Stimulated activated CD8-positive, alpha-beta memory T cell treated with anti-CD3 and anti-CD28 coated beads, Interleukin-7, amount 100 ng/mL, for 4 hours (primary cell): ENCODE data around the gene CREB3L1.

Experiments
- DNase-seq, 2 donors: peaks; one replicate each; pipeline ENCODE4 v3.0.0-alpha.2; 2020; ENCODE audit warnings: low read depth in 2 of 2

The CREB3L1 gene

DNA sequence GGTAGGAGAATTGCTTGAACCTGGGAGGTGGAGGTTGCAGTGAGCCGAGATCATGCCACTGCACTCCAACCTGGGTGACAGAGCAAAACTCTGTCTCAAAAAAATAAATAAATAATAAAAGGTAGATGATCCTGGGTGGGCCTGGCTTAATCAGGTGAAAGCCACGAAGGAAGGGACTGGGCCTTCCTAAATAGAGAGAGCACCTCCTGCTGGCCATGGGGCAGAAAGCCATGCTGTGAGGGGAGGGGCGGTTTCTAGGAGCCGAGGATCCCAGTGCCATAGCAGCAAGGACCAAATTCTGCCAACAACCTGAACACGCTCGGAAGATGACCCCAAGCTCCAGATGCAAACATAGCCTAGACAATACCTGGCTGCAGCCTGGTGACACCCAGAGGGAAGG, 45.3 kb downstream of the CREB3L1 start:
- DNase-seq: no peak

- no peak for DNase-seq
These were observed 49.5 kb downstream of the CREB3L1 start for GRCh38 chr11:46326813-46327416.

GRCh38 chr11:46327829-46328228, 50.4 kb downstream of the CREB3L1 start:
- DNase-seq: no peak

- DNase-seq: no peak
These were observed 52.7 kb downstream of the CREB3L1 start for GRCh38 chr11:46330154-46330553.

DNA sequence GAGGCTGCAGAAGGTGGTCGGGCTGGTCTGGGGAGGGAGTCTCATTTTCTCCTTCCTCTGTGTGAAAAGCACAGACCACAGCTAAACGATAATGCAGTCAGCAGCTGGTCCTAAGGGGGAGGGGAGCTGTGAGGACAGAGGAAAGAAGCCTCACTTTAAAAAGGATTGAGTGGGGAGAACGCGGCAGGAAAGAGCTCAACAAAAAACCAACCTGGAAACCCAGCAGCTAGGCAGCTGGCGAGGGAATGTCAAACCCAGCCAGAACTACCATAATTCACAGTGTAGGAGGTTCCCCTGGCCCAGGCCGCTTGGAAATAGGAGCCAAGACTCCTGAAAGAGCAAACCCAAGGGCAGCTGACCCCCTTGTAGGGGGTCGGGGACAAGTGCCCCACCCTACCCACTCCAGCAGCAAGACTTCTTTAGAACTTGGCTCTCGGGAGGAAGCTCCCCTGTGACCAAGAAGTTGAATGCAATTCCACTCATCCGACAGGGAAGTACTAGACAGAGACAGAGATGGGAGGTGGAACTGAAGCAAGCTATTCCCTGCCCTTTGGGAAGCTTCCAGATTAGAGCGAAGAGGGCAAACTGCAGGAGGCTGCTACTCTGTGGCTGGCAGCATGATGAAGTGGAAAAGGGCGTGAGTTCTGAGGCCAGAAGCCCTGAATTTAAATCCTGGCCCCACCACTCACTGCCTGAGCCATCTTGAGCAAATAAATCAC, 53.3 kb downstream of the CREB3L1 start:
- DNase-seq: no peak

DNA sequence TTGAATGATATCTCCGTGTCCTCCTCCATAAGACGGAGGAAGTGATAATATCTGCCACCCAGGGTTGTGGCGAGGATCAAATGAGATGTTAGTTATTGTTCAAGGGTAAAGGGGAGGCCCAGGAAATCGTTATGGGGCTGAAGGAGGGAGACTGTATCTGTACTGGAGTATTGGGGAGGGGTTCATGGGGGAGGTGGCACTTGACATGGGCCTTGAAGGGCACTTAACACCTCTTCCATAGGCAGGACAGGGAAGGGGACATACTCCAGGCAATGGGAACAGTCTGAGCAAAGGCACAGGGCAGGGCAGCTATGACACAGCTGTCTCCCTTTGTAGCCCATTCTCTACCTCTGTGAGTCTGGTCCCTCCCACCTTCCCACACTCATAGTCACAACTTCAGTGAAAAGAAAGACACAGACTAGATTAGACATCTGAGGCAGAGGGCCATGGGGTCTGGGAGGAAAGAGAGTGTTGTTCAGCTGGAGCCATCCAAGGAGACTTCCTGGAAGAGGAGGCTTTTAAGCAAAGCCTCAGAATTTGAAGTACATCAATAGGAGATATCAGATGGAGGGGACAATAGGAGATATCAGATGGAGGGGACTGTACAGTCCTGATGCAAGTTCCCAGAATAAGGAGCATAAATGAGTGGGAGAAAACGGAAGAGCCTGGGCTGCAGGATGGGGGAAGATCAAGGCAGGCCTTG, 54.0 kb downstream of the CREB3L1 start:
- DNase-seq: no peak

DNA sequence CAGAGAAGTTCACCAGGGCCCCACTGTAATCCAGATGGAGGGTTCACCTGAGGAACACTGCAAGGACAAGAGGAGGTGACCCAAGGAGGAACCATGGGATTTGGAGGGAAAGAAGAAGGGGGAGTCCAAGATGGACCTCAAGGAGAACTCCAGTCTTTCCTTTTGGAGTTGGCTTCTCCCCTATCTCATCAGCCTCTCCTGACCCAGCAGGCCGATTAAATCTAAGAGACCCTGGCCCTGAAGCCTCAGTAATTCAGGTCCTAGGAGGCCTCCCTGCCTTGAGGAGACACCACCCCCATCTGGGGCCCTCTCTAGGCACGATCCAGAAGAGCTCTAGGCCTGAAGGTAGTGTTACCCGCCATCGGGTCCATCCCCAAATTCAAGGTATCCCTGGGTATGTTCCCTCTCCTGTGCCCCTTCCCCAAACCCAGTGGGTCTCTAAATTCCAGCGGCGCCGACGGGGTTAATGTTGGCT, 54.7 kb downstream of the CREB3L1 start:
- DNase-seq: no peak

DNA sequence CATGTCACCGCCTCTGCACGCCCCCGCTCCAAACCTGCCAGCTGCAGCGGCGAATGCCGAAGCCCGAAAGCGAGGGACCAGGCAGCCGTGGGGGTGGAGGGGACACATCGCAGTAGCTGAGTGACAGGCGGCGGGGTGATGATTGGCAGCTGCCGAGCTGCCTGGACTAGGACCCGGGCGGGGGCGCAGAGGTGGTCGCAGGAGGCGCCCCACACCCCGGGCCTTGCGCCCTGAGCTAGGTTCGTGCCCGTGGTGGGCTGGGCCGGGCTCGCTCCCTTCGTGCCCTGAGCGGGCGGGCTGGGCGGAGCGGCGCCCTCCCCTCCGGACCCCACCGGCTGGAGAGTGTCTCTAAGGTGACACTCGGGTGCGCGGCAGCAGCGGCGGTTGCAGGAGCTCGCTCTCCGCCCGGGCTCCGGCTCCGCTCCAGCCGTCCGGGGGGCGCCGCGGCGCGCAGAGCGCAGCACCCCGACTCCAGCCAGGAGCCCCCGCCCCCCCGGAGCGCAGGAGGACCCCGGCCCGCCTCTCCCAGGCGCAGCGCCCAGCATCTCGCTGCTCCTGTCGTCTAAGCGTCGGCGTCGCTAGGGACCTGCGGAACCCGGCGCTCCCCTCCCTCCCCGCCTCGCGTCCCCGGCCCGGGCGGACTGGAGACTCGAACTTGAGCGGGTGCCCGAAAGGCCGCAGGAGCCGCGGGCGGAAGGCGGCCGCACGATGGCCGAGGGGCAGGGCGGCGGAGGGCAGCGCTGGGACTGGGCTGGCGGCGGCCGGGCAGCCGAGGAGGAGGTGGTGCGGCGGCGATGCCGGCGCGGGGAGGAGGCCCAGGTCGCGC, 55.3 kb downstream of the CREB3L1 start:
- DNase-seq: peak; percentile 60 to 73

- DNase-seq: no peak
These were observed 56.0 kb downstream of the CREB3L1 start for GRCh38 chr11:46333394-46333947.

GRCh38 chr11:46334211-46334610, 56.7 kb downstream of the CREB3L1 start:
- DNase-seq: no peak

DNA sequence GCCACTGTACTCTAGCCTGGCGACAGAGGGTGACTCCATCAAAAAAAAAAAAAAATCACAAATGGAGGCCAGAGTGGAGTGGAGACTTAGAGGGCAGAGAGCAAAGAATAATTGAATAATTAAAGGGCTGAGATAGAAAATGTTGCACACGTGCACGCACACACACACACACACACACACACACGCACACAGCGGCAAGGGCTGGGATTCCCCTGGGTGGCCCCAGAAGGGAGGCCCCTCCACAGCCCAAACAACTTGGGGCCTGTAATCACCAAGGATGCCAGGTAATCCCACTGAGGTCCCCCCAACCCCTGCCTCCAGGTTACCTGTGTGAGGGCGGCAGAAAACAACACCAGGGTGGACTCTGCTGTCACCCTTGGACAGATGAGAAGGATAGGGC, 57.8 kb downstream of the CREB3L1 start:
- DNase-seq: no peak

GRCh38 chr11:46335890-46336562, 58.6 kb downstream of the CREB3L1 start:
- no peak for DNase-seq

DNA sequence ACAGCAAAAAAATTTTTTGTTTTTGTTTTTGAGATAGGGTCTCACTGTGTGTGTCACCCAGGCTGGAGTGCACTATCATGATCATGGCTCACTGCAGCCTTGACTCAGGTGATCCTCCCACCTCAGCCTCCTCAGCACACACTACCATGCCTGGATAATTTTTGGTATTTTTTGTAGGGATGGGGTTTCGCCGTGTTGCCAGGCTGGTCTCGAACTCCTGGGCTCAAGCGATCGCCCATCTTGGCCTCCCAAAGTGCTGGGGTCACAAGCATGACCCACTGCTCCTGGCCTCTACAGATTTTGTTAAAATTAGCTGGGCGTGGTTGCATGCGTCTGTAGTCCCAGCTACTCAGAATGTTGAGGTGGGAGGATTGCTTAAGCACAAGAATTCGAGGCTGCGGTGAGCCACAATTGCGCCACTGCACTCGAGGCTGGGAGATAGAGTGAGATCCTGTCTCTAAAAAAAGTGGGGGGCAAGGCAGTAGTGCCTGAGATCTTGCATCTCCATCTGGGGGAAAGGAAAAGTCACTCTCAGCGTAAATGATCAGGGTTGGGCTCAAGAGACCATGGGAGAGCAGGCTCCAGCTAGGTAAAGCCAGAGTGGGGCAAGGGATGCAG, 59.2 kb downstream of the CREB3L1 start:
- DNase-seq: no peak

DNA sequence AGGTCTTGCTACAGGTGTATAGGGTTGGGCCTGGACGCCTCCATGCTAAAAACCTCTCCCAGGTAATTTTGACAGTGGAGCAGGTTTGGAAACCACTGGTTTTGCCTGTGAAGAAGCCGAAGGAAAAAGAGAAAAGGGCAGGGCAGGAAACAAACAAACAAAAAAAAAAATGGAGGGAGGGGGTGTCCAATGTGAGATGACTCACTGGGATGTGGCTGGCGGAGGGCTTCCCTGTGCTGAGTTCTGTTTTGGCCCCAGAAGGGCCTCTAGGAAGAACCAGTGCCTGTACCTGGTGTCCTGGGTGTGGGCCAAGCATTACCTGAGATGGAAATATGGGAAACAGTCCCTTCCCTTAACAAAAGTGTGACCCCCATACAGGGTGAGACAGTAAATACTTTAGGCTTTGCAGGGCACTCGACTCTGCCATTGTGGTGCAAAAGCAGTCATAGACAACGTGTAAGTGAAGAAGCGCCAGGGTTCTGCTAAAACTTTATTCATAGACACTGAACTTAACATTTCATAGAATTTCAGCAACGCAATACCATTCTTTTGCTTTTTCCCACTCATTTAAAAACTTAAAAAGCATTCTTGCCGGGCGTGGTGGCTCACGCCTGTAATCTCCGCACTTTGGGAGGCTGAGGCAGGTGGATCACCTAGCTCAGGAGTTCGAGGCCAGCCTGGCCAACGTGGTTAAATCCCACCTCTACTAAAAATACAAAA, 60.3 kb downstream of the CREB3L1 start:
- no peak for DNase-seq

- no peak for DNase-seq
These were observed 61.1 kb downstream of the CREB3L1 start for GRCh38 chr11:46338636-46338987.

DNA sequence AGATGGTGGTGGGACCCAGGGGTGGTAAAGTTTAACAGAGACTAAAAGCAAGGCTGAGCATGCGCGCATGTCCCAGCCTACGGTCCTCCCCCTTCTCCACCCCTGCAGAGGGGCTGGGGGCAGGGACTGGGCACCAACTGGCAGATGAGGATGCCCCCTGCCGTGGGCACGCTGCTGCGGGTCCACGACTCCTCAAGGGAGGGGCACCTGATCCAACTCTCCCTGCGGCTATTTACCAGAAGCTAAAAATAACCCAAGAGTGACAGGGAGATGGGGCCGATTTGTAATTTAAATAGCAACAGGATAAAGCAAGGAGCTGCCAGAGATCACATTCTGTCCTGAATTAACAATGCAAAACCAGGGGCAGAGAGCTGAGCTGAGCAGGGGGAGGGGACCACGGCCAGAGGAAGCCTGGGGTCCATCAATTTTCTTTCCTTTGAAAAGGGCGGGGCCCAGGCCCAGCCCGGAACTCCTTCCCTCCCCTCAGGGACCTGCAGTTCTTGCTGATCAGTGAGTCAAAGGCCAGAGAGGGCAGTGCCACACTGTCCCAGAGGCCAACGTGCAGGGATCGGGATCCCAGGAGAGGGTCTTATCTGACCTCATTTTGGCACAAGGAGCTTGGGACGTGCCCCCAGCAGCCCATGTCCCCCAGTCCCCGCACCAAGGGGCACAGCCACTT, 61.7 kb downstream of the CREB3L1 start:
- DNase-seq: no peak

DNA sequence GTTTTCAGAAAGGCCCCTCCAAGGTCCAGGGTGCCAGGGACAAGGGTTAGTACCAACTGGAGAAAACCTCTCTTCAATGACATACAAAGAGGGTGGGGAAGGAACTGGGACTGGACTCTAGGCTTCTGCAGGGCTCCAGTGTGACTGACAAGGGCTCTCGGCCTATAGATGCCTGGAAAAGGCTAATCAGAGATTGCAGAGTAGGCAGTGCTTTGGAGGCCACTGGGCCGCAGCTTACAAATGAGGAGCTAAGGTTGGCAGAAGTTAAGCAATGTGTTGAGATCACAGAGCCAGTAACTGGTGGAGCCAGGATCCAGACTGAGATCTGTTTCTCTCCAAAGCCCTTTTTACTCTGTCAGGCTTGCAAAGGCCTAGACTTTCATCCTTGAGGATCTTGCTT, 62.4 kb downstream of the CREB3L1 start:
- DNase-seq: no peak

DNA sequence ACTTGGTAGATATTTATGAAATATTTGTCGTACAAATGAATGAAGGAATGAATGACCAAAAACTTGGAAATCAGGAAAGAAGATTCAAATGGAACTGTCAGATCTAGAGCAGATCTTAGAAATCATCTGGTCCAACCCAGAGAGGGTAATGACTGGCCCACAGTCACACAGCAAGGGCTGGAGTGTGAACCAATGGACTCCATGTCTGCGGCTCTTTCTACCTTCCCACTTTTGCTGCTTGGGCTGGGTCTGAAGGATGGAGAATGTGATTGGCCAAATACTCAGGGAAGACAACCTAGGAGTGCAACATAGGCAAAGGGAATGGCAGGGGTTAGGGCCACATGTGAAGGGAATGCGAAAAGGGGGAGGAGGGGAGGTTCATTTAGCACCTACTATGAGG, 64.0 kb downstream of the CREB3L1 start:
- DNase-seq: no peak

DNA sequence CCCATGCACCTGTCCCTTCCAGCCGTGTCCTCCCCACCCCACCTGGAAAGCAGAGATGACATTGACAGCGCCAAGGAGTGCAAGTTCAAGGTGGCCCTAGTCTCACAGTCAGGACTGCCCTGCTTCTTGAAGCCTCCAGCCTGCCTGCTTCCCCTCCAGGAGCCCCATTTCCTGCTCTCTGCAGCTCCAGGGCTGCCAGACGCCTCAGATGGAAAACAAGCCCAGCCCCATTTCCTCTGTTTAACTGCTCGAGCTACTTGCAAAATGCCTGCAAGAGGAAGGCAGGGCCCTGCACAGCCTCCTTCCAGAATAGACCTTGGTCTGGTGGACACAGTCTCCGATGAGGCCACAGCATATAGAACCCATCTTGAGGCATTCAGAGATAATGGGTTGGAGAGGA, 64.8 kb downstream of the CREB3L1 start:
- no peak for DNase-seq

DNA sequence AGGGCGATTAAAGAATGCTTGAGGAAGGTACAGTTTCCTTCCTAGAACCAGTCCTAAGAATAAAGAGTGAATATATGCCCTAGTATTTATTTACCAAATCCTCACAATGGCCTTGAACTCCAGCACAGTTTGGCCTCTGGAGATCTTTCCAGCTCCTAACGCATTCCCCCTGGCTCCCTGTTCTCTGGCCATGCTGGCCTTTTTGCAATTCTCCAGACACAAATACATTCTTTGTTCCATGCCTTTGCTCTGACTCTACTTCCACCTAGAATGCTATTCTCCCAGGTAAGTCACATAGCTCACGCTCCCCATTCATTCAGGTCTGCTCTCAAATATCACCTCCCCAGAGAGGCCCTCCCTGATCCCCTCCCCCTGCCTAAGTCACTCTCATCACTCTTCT, 66.1 kb downstream of the CREB3L1 start:
- DNase-seq: no peak
